ENCODE results near the gene SKOR2. TPM values are rescaled to one million over a fixed set of nuclear protein-coding genes. Genes with fewer than 3 reads are reported as not detected.

SKOR2 gene, protein sequence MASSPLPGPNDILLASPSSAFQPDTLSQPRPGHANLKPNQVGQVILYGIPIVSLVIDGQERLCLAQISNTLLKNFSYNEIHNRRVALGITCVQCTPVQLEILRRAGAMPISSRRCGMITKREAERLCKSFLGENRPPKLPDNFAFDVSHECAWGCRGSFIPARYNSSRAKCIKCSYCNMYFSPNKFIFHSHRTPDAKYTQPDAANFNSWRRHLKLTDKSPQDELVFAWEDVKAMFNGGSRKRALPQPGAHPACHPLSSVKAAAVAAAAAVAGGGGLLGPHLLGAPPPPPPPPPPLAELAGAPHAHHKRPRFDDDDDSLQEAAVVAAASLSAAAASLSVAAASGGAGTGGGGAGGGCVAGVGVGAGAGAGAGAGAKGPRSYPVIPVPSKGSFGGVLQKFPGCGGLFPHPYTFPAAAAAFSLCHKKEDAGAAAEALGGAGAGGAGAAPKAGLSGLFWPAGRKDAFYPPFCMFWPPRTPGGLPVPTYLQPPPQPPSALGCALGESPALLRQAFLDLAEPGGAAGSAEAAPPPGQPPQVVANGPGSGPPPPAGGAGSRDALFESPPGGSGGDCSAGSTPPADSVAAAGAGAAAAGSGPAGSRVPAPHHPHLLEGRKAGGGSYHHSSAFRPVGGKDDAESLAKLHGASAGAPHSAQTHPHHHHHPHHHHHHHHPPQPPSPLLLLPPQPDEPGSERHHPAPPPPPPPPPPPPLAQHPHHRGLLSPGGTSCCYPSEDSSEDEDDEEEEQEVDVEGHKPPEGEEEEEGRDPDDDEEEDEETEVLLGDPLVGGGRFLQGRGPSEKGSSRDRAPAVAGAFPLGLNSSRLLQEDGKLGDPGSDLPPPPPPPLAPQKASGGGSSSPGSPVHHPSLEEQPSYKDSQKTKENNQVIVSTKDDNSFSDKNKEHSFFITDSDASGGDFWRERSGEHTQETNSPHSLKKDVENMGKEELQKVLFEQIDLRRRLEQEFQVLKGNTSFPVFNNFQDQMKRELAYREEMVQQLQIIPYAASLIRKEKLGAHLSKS
- not detected for total RNA-seq

DNA sequence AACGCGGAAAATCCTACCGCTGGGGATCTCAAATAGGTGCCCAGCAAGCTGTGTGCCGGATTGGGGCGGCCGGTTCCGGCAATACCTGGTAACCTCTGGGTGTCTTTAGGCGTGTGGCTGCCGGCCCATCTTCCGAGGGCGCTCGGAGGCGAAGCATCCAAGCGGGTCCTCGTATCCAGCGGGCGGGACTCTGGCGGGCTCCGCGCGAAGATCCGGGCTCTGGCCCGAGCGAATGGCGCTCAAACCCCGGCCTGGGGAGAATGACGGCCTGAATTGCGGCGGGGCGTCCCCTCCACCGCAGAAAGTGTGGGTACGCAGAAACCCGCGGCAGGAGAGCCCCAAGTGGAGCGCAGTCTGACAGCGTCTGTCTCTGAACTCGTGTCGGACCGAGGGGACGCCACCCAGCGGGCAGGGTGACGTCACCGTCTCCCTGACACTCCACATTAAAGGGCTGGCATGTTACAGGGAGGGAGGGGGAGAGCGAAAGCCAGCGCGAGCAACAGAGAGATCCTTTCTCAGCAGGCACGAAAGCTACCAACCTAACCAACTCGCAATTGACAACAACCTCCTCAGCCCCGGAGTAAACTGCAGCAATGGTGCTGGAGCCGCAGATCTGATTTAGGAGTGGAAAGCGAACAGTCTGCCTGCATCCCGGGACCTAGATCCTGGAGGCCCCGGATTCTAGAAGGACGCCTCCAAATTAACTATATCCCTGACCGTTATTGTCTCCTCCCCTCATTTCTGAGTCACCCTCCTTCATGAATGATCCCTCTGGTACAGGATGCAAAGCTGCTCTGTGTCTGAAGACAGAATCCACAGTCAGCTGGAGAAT lies at the start of gene SKOR2:
Gene SKOR2 (minus strand): TSS at position 372 of the 832 bp plus-strand sequence. CDS start 2,477 bp downstream, outside the sequence.
- DNase-seq (ENCODE audit: low spot score in 2 of 2), result no peak
- Histone ChIP-seq H3K4me1 (peaks cover 0 to 3% of the 10 kb centered on the region in 2 donors), H3K27ac (no peak within 1 kb of the TSS), H3K4me3 (no peak within 1 kb of the TSS), H3K36me3 (no peaks in the 10 kb centered on the region), H3K9me3 (no peaks in the 10 kb centered on the region), H3K27me3 (peaks cover 15% of the 10 kb centered on the region)
- TF ChIP-seq, protein P1, sequence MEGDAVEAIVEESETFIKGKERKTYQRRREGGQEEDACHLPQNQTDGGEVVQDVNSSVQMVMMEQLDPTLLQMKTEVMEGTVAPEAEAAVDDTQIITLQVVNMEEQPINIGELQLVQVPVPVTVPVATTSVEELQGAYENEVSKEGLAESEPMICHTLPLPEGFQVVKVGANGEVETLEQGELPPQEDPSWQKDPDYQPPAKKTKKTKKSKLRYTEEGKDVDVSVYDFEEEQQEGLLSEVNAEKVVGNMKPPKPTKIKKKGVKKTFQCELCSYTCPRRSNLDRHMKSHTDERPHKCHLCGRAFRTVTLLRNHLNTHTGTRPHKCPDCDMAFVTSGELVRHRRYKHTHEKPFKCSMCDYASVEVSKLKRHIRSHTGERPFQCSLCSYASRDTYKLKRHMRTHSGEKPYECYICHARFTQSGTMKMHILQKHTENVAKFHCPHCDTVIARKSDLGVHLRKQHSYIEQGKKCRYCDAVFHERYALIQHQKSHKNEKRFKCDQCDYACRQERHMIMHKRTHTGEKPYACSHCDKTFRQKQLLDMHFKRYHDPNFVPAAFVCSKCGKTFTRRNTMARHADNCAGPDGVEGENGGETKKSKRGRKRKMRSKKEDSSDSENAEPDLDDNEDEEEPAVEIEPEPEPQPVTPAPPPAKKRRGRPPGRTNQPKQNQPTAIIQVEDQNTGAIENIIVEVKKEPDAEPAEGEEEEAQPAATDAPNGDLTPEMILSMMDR (IDR thresholded peaks at IDR 0.05), result no peak
- intact Hi-C loops (cut with DNase I), result no loop called here

DNA sequence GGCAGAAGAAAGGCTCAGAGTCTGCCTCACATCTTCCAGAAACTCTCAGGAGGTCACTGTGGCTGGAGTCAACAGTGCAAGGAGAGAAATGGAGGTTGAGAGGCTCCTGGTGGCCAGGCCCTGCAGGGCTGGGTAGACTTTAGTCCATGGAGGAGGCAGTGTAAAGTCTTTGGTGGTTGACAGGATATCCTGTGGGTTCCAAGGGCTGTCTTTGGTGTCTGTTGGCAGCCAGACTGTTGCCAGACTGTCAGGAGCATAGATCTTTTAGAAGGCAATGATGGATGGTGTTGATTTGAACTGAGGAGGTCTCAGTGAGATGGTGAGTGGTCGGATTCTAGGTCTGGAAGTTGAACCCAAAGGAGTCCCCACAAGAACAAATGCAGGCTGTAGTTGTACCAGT lies 45.0 kb upstream of the SKOR2 start:
- no peaks in the 10 kb centered on the region for H3K36me3 ChIP-seq
- intact Hi-C loops (cut with DNase I), result no loop called here
- no peak overlapping the region for H3K4me3 ChIP-seq
- no peaks in the 10 kb centered on the region for H3K9me3 ChIP-seq
- H3K27ac ChIP-seq, result no peak overlapping the region
- no peaks in the 10 kb centered on the region for H3K27me3 ChIP-seq
- DNase-seq (ENCODE audit: low spot score in 2 of 2), result no peak
- TF ChIP-seq, protein P1 (IDR thresholded peaks at IDR 0.05), result no peak
- H3K4me1 ChIP-seq, result no peaks in the 10 kb centered on the region

DNA sequence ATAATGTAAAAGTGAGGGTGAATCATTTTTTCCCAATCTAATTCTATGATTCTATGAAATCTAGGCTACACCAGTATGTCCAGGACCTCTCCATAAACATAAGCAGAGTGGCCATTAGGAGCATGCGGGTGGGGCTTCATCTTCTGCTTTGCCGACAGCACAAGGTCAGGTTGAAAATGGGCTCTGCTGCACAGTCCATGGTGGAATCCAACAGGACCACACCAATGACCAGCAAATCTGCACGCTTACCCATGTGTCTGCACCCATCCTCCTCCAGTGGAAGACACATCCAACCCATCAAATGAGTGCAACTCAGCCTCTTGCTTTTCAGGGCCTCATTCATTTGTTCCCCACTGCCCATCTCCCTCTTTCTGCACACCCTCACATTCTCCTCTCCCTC lies 43.3 kb upstream of the SKOR2 start:
- intact Hi-C loops (cut with DNase I), result no loop called here
- H3K36me3 ChIP-seq, result no peaks in the 10 kb centered on the region
- no peaks in the 10 kb centered on the region for H3K4me1 ChIP-seq
- H3K27me3 ChIP-seq, result no peaks in the 10 kb centered on the region
- no peaks in the 10 kb centered on the region for H3K9me3 ChIP-seq
- H3K27ac ChIP-seq, result no peak overlapping the region
- TF ChIP-seq, protein P1 (IDR thresholded peaks at IDR 0.05), result no peak
- no peak for DNase-seq (ENCODE audit: low spot score in 2 of 2)
- H3K4me3 ChIP-seq, result no peak overlapping the region

DNA sequence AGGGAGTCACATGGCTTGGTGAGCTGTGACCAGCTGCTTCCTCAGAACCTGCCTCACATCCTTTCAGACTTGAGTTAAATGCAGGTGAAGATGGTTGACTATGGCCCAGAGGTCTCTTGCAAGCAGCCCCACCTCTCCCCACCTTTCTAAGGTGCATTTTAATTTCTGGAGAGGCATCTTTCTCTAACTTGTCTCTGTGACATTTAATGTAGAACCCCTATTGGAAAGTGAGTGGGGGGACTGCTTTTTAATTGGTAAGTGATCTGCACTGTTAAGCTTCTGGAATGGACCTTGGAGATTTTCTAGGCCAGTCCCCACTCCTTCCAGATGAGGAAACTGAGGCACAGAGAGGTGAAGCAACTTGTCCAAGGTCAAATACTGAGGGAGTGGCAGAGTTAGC lies 37.3 kb upstream of the SKOR2 start:
- DNase-seq (ENCODE audit: low spot score in 2 of 2), result no peak
- no peak overlapping the region for H3K4me3 ChIP-seq
- no peaks in the 10 kb centered on the region for H3K4me1 ChIP-seq
- TF ChIP-seq, protein P1 (IDR thresholded peaks at IDR 0.05), result no peak
- H3K27me3 ChIP-seq, result no peaks in the 10 kb centered on the region
- no peak overlapping the region for H3K27ac ChIP-seq
- no peaks in the 10 kb centered on the region for H3K36me3 ChIP-seq
- intact Hi-C loops (cut with DNase I), result no loop called here
- no peaks in the 10 kb centered on the region for H3K9me3 ChIP-seq

Data from ascending aorta (tissue), 2 donors.